Measurements from ENCODE around the gene PRAMEF11. TPM values are rescaled to one million over a fixed set of nuclear protein-coding genes. Genes with fewer than 3 reads are reported as not detected.

Gene PRAMEF11
- not detected in 2 replicates for total RNA-seq

DNA sequence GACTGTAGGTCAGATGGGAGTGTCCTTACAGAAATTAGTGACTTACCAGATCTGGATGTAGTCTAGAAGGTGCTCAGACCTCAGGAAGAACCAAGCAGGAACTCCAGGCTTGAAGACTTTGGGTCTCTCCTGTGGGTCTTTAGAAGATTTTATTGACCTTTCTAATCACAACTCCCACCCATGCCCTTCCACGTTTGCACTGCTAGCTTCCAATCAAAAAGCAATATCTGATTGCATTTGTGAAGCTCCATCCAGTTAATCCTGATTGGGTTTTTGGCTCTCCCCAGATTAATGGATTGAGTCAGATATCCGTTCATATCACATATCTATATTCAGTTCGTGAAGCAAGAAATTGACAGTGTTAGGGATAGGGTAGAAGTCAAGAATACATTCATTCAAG is at the start of gene PRAMEF11:
Gene PRAMEF11 (minus strand): TSS at position 101 of the 400 bp plus-strand sequence. CDS start 2,621 bp downstream, outside the sequence.

DNA sequence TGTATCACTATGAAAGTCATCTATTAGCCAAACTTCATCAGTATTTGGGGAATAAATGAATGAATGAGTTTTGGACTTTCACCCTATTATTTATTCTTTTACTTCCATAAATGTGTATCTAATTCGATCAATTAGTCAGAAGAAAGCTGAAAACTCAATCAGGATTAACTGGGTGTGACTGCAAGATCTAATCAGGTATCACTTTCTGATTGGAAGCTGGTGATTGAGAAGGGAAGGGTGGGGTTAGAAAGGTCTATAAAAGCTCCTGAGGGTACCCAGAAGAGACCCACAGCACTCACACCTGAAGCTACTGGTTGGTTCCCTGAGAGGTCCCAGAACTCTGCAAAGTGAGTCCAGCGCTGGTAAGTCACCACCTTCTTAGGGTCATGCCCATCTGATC is 25.6 kb upstream of the PRAMEF11 start, which contains the start of gene PRAMEF2:
Gene PRAMEF2 (plus strand): TSS at position 301 of the 400 bp plus-strand sequence. CDS start 1,924 bp downstream, outside the sequence.

DNA sequence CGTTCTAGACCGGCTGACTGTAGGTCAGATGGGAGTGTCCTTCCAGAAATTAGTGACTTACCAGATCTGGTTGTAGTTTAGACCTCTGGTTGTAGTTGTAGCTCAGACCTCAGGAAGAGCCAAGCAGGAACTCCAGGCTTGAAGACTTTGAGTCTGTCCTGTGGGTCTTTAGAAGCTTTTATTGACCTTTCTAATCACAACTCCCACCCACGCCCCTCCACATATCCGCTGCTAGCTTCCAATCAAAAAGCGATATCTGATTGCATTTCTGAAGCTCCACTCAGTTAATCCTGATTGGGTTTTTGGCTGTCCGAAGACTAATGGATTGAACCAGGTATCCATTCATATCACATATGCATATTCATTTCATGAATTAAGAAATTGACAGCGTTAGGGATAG is 17.4 kb upstream of the PRAMEF11 start, which contains the start of gene HNRNPCL1:
Gene HNRNPCL1 (minus strand): TSS at position 101 of the 400 bp plus-strand sequence. CDS start 431 bp downstream, outside the sequence.

DNA sequence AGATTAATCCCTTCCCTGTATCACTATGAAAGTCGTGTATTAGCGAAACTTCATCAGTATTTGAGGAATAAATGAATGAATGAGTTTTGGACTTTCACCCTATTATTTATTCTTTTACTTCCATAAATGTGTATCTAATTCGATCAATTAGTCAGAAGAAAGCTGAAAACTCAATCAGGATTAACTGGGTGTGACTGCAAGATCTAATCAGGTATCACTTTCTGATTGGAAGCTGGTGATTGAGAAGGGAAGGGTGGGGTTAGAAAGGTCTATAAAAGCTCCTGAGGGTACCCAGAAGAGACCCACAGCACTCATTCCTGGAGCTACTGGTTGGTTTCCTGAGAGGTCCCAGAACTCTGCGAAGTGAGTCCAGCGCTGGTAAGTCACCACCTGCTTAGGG is 40.1 kb downstream of the PRAMEF11 start, which contains the start of gene PRAMEF1:
Gene PRAMEF1 (plus strand): TSS at position 301 of the 400 bp plus-strand sequence. CDS start 1,831 bp downstream, outside the sequence.

Other genes starting within 250 kb of the PRAMEF11 start
- 160 and 520 TPM in 2 replicates for gene DHRS3, start 213.2 kb downstream of the PRAMEF11 start, total RNA-seq
- gene AADACL4, start 187.3 kb downstream of the PRAMEF11 start, total RNA-seq: not detected in 2 replicates
- gene AADACL3, start 115.3 kb downstream of the PRAMEF11 start, total RNA-seq: not detected in 2 replicates
- gene CFAP107, start 85.2 kb downstream of the PRAMEF11 start, total RNA-seq: not detected in 2 replicates
- gene PRAMEF12, start 57.7 kb downstream of the PRAMEF11 start, total RNA-seq: not detected in 2 replicates
- gene PRAMEF1, start 40.0 kb downstream of the PRAMEF11 start, total RNA-seq: not detected in 2 replicates
- gene HNRNPCL1, start 17.3 kb upstream of the PRAMEF11 start, total RNA-seq: not detected in 2 replicates
- gene PRAMEF2, start 25.7 kb upstream of the PRAMEF11 start, total RNA-seq: not detected in 2 replicates
- not detected in 2 replicates for gene PRAMEF4, start 54.8 kb upstream of the PRAMEF11 start, total RNA-seq
- not detected in 2 replicates for gene PRAMEF10, start 66.9 kb upstream of the PRAMEF11 start, total RNA-seq
- not detected in 2 replicates for gene PRAMEF7, start 85.2 kb upstream of the PRAMEF11 start, total RNA-seq
- not detected in 2 replicates for gene PRAMEF6, start 116.2 kb upstream of the PRAMEF11 start, total RNA-seq
- not detected in 2 replicates for gene PRAMEF27, start 225.2 kb upstream of the PRAMEF11 start, total RNA-seq
- gene HNRNPCL3, start 229.4 kb upstream of the PRAMEF11 start, total RNA-seq: not detected in 2 replicates
- gene PRAMEF25, start 239.4 kb upstream of the PRAMEF11 start, total RNA-seq: not detected in 2 replicates